GM18505 (cell line): Measurements from ENCODE around the gene EPHA8.

Source experiments
- ATAC-seq: cut with Tn5 transposase; IDR thresholded peaks from one replicate; pipeline ENCODE4 v1.9.1; 2021; ENCODE audit not compliant: unreplicated experiment
- POLR2A ChIP-seq: IDR thresholded peaks from 4 replicates; pipeline ENCODE4 v1.6.1; 2011; ENCODE audit warnings: borderline replicate concordance; ENCODE audit not compliant: insufficient read depth, insufficient read length; ENCODE audit errors: extremely low read depth

Gene EPHA8

DNA sequence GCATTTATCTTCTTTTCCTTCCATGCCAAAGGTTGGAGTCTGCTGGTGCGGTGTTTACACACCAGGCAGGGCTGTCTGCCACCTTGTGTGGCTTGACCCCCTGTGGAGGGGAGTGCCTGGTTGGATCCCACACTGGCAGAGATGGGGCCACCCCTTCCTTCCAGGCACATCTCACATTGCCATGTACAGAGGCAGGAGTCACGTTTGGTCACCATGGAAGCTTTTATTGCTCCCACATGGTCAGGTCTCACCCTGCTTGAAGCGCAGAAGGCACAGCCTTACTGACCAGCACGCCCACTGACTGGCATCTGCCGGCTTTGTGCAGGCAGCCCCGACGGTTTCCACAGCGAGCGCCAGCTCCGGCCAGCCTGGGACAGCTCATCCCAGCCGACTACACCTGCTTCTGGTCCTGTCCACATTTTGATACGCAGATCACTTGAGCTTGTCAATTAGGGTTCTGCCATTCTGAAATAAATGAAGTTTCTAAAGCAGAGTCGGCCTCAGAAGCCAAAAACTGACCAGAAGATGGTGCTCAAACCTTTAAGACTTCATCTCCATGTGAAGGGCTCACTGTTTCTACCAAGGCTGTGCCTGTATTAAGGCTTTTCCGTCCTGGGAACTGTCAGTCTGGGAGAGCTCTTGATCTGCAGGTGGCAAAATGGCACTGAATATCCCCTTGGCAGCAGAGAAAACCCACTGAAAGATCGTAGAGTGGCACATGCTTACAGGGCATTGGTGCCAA is 35.6 kb upstream of the EPHA8 start:
- ATAC-seq = no peak
- TF ChIP-seq POLR2A = no peak

DNA sequence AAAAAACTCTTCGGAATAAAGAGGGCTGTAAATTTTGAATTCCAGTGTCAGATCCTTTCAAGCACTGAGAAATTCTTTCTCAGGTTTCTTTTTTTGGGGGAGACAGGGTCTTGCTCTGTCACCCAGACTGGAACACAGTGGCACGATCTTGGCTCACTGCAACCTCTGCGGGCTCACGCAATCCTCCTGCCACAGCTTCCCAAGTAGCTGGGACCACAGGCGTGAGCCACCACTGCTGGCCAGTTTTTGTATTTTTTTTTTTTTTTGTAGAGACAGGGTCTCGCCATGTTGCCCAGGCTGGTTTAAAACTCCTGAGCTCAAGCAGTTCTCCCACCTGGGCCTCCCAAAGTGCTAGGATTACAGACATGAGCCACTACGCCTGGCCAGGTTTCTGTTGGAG is 34.8 kb upstream of the EPHA8 start:
- no peak for ATAC-seq
- no peak for TF ChIP-seq POLR2A

GRCh38 chr1:22529901-22530621 is 33.2 kb upstream of the EPHA8 start:
- ATAC-seq = no peak

DNA sequence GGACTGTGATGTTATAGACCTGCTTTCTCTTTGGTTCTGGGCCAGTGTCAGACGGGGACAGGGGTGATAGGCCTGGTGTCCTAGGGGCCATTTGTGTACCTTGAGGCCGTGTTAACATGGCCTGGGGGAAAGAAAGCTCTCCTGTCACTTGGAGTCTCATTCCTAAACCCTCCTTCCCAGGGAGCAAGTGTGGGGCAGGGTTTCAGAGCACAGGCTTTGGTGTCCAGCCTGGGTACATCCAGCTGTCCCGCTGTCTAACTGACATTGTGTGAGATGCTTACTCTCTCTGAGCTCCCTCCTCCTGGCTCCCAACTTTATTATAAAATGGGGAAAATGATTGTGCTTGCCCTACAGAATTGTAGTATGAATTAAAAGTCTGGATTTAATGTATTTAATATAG is 32.6 kb upstream of the EPHA8 start:
- no peak for ATAC-seq

More at GRCh38 chr1:22529901-22530621, 33.2 kb upstream of the EPHA8 start:
- no peak for TF ChIP-seq POLR2A

GRCh38 chr1:22531251-22531650 is 32.0 kb upstream of the EPHA8 start:
- TF ChIP-seq POLR2A = no peak
- ATAC-seq = no peak

More for the DNA sequence above, 32.6 kb upstream of the EPHA8 start:
- no peak for TF ChIP-seq POLR2A

DNA sequence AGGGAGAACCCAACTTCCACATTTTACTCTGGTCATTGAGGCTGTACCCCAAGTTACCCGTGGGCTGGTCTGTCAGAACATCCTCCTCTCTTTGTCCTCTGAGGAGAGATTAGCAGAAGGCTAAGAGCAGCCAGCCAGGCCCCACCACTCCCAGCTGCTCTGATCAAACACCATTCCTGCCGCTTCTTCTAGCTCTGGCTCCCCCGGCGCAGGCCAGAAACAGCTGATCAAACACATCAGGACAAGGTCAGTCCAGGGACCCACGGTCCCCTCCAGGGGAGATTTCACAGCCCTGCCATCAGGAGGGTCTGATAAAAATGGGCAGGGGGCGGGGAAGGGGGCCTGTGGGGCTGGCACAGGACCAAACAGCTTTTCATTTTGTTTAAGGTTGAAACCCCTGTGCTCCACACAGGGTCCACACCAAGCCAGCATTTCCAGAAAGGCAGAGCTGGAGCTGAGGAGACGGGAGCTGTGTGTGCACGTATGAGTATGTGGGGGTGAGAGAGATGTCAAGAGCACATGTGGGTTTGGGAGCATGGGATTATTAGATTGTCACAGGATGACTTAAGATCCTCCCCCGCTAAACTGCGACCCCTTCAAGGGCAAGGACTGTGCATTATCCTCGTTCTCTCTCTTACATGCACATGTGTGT is 29.9 kb upstream of the EPHA8 start:
- no peak for TF ChIP-seq POLR2A
- ATAC-seq = no peak

GRCh38 chr1:22534951-22535350 is 28.3 kb upstream of the EPHA8 start:
- TF ChIP-seq POLR2A = no peak
- no peak for ATAC-seq

DNA sequence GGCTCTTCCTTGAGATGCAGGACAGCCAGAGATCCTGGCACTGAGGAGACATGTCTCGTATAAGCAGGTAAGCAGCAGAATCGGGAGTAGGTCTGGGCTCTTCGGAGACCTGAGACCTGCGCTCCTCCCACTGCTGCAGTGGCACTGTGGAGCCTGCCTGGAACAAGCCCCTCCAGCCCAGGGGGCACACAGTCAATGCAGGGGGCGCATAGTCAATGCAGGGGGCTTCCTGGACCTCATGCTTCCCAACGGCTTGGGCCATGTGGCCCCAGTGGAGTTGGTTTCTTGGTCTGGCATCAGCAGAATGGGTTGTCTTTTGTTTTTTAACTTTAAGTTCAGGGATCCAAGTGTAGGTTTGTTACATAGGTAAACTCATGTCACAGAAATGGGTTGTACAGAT is 27.9 kb upstream of the EPHA8 start:
- no peak for ATAC-seq
- no peak for TF ChIP-seq POLR2A

GRCh38 chr1:22536506-22536905 is 26.8 kb upstream of the EPHA8 start:
- TF ChIP-seq POLR2A = no peak
- no peak for ATAC-seq

DNA sequence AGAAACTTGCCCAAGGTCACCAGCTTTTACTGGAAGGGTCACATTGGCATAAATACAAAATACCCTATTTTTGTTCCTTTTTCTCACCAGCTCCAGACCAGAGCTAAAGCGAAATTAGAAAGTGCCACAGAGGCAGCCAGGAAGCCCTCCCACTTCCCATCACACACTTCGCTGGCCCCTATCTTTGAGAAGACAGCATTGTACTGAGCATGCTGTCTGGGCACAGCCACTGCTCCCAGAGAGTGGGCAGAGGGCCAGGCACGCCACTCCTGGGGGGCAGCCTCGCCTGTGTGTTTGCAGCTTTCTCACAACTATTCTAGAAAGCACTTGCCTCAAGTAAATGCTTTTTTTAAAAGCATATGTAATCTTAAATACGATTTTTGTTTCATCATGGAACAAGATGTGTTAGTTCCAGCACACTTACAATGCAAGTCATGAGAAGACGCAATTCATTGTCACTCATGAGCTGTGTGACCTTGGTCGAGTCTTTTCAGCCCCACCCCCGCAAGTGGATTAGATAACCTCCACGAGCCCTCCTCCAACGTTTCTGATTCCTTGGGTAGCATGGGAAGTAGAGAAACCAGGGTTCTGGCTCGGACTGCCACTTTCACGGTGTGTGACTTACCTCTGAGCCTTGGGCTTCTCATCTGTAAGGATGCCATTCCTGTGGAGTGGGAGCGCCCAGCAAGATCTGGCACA is 25.7 kb upstream of the EPHA8 start:
- no peak for ATAC-seq
- no peak for TF ChIP-seq POLR2A

GRCh38 chr1:22539510-22540118 is 23.7 kb upstream of the EPHA8 start:
- no peak for TF ChIP-seq POLR2A
- no peak for ATAC-seq

DNA sequence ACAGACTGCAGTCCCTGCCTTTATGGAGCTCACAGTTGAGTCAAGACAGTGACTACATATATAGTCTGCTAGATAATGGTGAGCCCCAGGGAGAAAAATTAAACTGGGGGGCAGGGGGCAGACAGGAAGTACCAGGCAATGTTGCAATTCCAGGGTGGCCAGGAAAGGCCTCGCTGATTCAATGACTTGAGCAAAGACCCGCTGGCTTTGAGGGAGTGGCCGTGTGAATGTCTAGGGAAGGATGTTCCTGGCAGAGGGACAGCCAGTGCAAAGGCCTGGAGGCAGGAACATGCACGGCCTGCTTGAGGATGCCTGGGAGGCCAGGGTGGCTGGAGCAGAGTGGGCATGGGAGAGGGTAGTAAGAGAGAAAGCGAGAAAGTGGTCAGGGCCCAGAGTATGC is 23.0 kb upstream of the EPHA8 start:
- ATAC-seq = no peak
- no peak for TF ChIP-seq POLR2A

- ATAC-seq = no peak
- TF ChIP-seq POLR2A = no peak
Observed at GRCh38 chr1:22542886-22543285, 20.4 kb upstream of the EPHA8 start.
